Suprapubic skin (tissue), 4 donors: Measurements from ENCODE around the gene CAPRIN1. TPM values are rescaled to one million over a fixed set of nuclear protein-coding genes. Genes with fewer than 3 reads are reported as not detected.

Experiments used
- DNase-seq, 2 donors: peaks; one replicate each; pipeline ENCODE4 v3.0.0-alpha.2; 2019; ENCODE audit warnings: low spot score in 2 of 2
- H3K27ac ChIP-seq: fragments of 200-600 bp; sonication (generic); one replicate; pipeline ENCODE4 v1.5.1; 2019
- H3K27me3 ChIP-seq: fragments of 200-600 bp; sonication (generic); one replicate; pipeline ENCODE4 v1.5.1; 2019
- H3K36me3 ChIP-seq: fragments of 200-600 bp; sonication (generic); one replicate; pipeline ENCODE4 v1.5.1; 2019
- H3K4me1 ChIP-seq: fragments of 200-600 bp; sonication (generic); one replicate; pipeline ENCODE4 v1.5.1; 2019
- H3K4me3 ChIP-seq: fragments of 200-600 bp; sonication (generic); one replicate; pipeline ENCODE4 v1.5.1; 2019; ENCODE audit warnings: mild to moderate bottlenecking
- H3K9me3 ChIP-seq: fragments of 200-600 bp; sonication (generic); one replicate; pipeline ENCODE4 v1.5.1; 2019
- CTCF ChIP-seq, 2 donors: fragments of 200-600 bp in 1 of 2; fragments of 450-650 bp in 1 of 2; sonication (generic) in 1 of 2; IDR thresholded peaks; one replicate each; pipeline ENCODE4 v1.5.1; 2016 to 2019; ENCODE audit warnings: antibody characterized with exemption in 2 of 2, mild to moderate bottlenecking in 1 of 2, moderate library complexity in 1 of 2
- EP300 ChIP-seq: sonication (generic); formaldehyde crosslinking; IDR thresholded peaks from one replicate; pipeline ENCODE4 v1.6.1; 2017; ENCODE audit warnings: antibody characterized with exemption
- POLR2A ChIP-seq, 2 donors: fragments of 450-650 bp; IDR thresholded peaks; one replicate each; pipeline ENCODE4 v1.6.1; 2017; ENCODE audit warnings: antibody characterized with exemption in 2 of 2, mild to moderate bottlenecking in 2 of 2, moderate library complexity in 2 of 2
- POLR2AphosphoS5 ChIP-seq, 3 donors: sonication (generic); formaldehyde crosslinking; IDR thresholded peaks; one replicate each; pipeline ENCODE4 v1.6.1; 2017; ENCODE audit warnings: antibody characterized with exemption in 3 of 3
- WGBS: methylation state at CpG from one replicate; pipeline ENCODE4 v1.1.5; 2018; 5-methylcytosine and 5-hydroxymethylcytosine counted together
- total RNA-seq, 4 donors: library from RNA; depleted of rRNA; stranded (reverse); fragments of >200 nt; gene quantifications; one replicate each; pipeline ENCODE4 v1.1.0, GENCODE V29; 2016

The CAPRIN1 gene
- total RNA-seq, 4 donors from 2014 or later, result 109 to 137 (median 117) TPM

GRCh38 chr11:34128824-34129223 is 77.3 kb downstream of the CAPRIN1 start:
- Histone ChIP-seq H3K9me3 (no peaks in the 10 kb centered on the region), H3K4me1 (no peaks in the 10 kb centered on the region), H3K27me3 (no peaks in the 10 kb centered on the region), H3K36me3 (peaks cover 97% of the 10 kb centered on the region), H3K4me3 (no peak overlapping the region), H3K27ac (no peak overlapping the region)
- no peak for DNase-seq
- TF ChIP-seq POLR2AphosphoS5 (IDR thresholded peaks at IDR 0.05) (no peak), POLR2A (IDR thresholded peaks at IDR 0.05) (no peak), CTCF (IDR thresholded peaks at IDR 0.05) (no peak)
- WGBS, result 98% methylated on average over 3 of the region's 3 CpGs

- H3K36me3 ChIP-seq, result peaks cover 98% of the 10 kb centered on the region
- no peaks in the 10 kb centered on the region for H3K4me1 ChIP-seq
- DNase-seq, result no peak
- WGBS, result 92% methylated on average over 4 of the region's 4 CpGs
- TF ChIP-seq EP300, result no peak
- no peak for TF ChIP-seq POLR2A (IDR thresholded peaks at IDR 0.05)
- no peak for TF ChIP-seq POLR2AphosphoS5 (IDR thresholded peaks at IDR 0.05)
- TF ChIP-seq CTCF (IDR thresholded peaks at IDR 0.05), result no peak
- H3K27ac ChIP-seq, result no peak overlapping the region
- H3K27me3 ChIP-seq, result no peaks in the 10 kb centered on the region
- H3K9me3 ChIP-seq, result no peaks in the 10 kb centered on the region
- H3K4me3 ChIP-seq, result no peak overlapping the region
Observed at GRCh38 chr11:34132261-34132965, 80.9 kb downstream of the CAPRIN1 start.

GRCh38 chr11:34134765-34135164 is 83.2 kb downstream of the CAPRIN1 start:
- Histone ChIP-seq H3K27ac (no peak overlapping the region), H3K9me3 (no peaks in the 10 kb centered on the region), H3K36me3 (peaks cover 100% of the 10 kb centered on the region), H3K4me3 (no peak overlapping the region), H3K27me3 (no peaks in the 10 kb centered on the region), H3K4me1 (no peaks in the 10 kb centered on the region)
- no peak for DNase-seq
- WGBS, result 81% methylated on average over 5 of the region's 5 CpGs
- TF ChIP-seq CTCF (IDR thresholded peaks at IDR 0.05) (no peak), POLR2A (IDR thresholded peaks at IDR 0.05) (no peak), POLR2AphosphoS5 (IDR thresholded peaks at IDR 0.05) (no peak), EP300 (no peak)

- Histone ChIP-seq H3K27me3 (no peaks in the 10 kb centered on the region), H3K36me3 (peaks cover 100% of the 10 kb centered on the region), H3K4me1 (no peaks in the 10 kb centered on the region), H3K9me3 (no peaks in the 10 kb centered on the region), H3K27ac (no peak overlapping the region), H3K4me3 (no peak overlapping the region)
- no peak for DNase-seq
- TF ChIP-seq POLR2A (IDR thresholded peaks at IDR 0.05), result no peak
- no peak for TF ChIP-seq CTCF (IDR thresholded peaks at IDR 0.05)
- no peak for TF ChIP-seq POLR2AphosphoS5 (IDR thresholded peaks at IDR 0.05)
- TF ChIP-seq EP300, result no peak
- WGBS, result 97% methylated on average over 3 of the region's 3 CpGs
Observed at GRCh38 chr11:34135439-34135838, 83.9 kb downstream of the CAPRIN1 start.

- 92% methylated on average over 8 of the region's 8 CpGs for WGBS
- Histone ChIP-seq H3K36me3 (peaks cover 100% of the 10 kb centered on the region), H3K27ac (no peak overlapping the region), H3K27me3 (no peaks in the 10 kb centered on the region), H3K4me3 (no peak overlapping the region), H3K9me3 (no peaks in the 10 kb centered on the region), H3K4me1 (no peaks in the 10 kb centered on the region)
- DNase-seq, result no peak
- no peak for TF ChIP-seq EP300
Observed at GRCh38 chr11:34136420-34136819, 84.9 kb downstream of the CAPRIN1 start.

GRCh38 chr11:34139346-34139745 is 87.8 kb downstream of the CAPRIN1 start:
- DNase-seq, result no peak
- TF ChIP-seq EP300 (no peak), CTCF (IDR thresholded peaks at IDR 0.05) (no peak), POLR2A (IDR thresholded peaks at IDR 0.05) (no peak), POLR2AphosphoS5 (IDR thresholded peaks at IDR 0.05) (no peak)
- WGBS, result 69% methylated on average over 7 of the region's 7 CpGs
- Histone ChIP-seq H3K9me3 (no peaks in the 10 kb centered on the region), H3K27me3 (no peaks in the 10 kb centered on the region), H3K4me1 (no peaks in the 10 kb centered on the region), H3K27ac (no peak overlapping the region), H3K36me3 (peaks cover 100% of the 10 kb centered on the region), H3K4me3 (no peak overlapping the region)
